Activated CD4-positive, alpha-beta memory T cell treated with anti-CD3 and anti-CD28 coated beads for 36 hours (primary cell): ENCODE results near the gene MON2. TPM values are rescaled to one million over a fixed set of nuclear protein-coding genes. Genes with fewer than 3 reads are reported as not detected.

Experiments
- CTCF ChIA-PET: fragments of 350-600 bp; sonication (Branson Sonifier 250); formaldehyde crosslinking; loops from one replicate; lab custom pipeline; 2021; ENCODE audit warnings: antibody characterized with exemption, inconsistent platforms; lab: Charles Lee
- POLR2A ChIA-PET: fragments of 350-600 bp; sonication (Branson Sonifier 250); formaldehyde crosslinking; loops from one replicate; lab custom pipeline; 2021; ENCODE audit warnings: antibody characterized with exemption; lab: Charles Lee
- DNase-seq: peaks from one replicate; pipeline ENCODE4 v3.0.0-alpha.2; 2020
- H3K27ac Mint-ChIP-seq: one replicate; pipeline ENCODE4 v1.8.0; 2021; ENCODE audit warnings: mixed read lengths
- H3K27me3 Mint-ChIP-seq: one replicate; pipeline ENCODE4 v1.8.0; 2021; ENCODE audit warnings: mixed read lengths
- H3K36me3 Mint-ChIP-seq: one replicate; pipeline ENCODE4 v1.8.0; 2021; ENCODE audit warnings: mixed read lengths
- H3K4me1 Mint-ChIP-seq: one replicate; pipeline ENCODE4 v1.8.0; 2021; ENCODE audit warnings: low read depth, mixed read lengths
- H3K4me3 Mint-ChIP-seq: one replicate; pipeline ENCODE4 v1.8.0; 2021; ENCODE audit warnings: mild to moderate bottlenecking, mixed read lengths
- H3K9me3 Mint-ChIP-seq: one replicate; pipeline ENCODE4 v1.8.0; 2021; ENCODE audit warnings: mixed read lengths
- intact Hi-C: fragments of 100-400 bp; cut with micrococcal nuclease; formaldehyde crosslinking; loops from one replicate; pipeline ENCODE4 v1.15.1; 2023
- total RNA-seq, 2 experiments: library from RNA; stranded (reverse); gene quantifications; one replicate each; pipeline ENCODE4 v1.2.3, GENCODE V29; 2021

MON2 gene
- total RNA-seq, 2 experiments from 2014 or later: 29.2 to 35.1 TPM

- peaks cover 4% of the 10 kb centered on the region for H3K27me3 Mint-ChIP-seq
- POLR2A ChIA-PET: no interaction called here
- CTCF ChIA-PET: no interaction called here
- H3K36me3 Mint-ChIP-seq: peaks cover 1% of the 10 kb centered on the region
- DNase-seq: no peak
- H3K4me3 Mint-ChIP-seq: no peak overlapping the region
- intact Hi-C loops: no loop called here
- H3K9me3 Mint-ChIP-seq: no peaks in the 10 kb centered on the region
- peaks cover 8% of the 10 kb centered on the region for H3K4me1 Mint-ChIP-seq
- H3K27ac Mint-ChIP-seq: no peak overlapping the region
Observed at GRCh38 chr12:62621101-62621638, 154.5 kb downstream of the MON2 start.

- POLR2A ChIA-PET: no interaction called here
- intact Hi-C loops: no loop called here
Observed at GRCh38 chr12:62622177-62622576, 155.6 kb downstream of the MON2 start.

GRCh38 chr12:62625228-62625627, 158.6 kb downstream of the MON2 start:
- CTCF ChIA-PET: no interaction called here

More at GRCh38 chr12:62622177-62622576, 155.6 kb downstream of the MON2 start:
- H3K4me1 Mint-ChIP-seq: peaks cover 8% of the 10 kb centered on the region
- no peak for DNase-seq
- no peaks in the 10 kb centered on the region for H3K9me3 Mint-ChIP-seq
- no peak overlapping the region for H3K4me3 Mint-ChIP-seq
- H3K27me3 Mint-ChIP-seq: peaks cover 5% of the 10 kb centered on the region
- H3K36me3 Mint-ChIP-seq: no peaks in the 10 kb centered on the region
- H3K27ac Mint-ChIP-seq: no peak overlapping the region
- CTCF ChIA-PET: interaction anchor here (0.5 kb wide), 1 partner anchor 184 kb away, joined by 3 read pairs; no protein-coding TSS in a partner anchor

GRCh38 chr12:62627181-62627580, 160.6 kb downstream of the MON2 start:
- intact Hi-C loops: no loop called here
- Mint-ChIP-seq H3K27me3 (peaks cover 46% of the 10 kb centered on the region), H3K4me3 (no peak overlapping the region), H3K4me1 (peaks cover 3% of the 10 kb centered on the region), H3K36me3 (no peaks in the 10 kb centered on the region), H3K9me3 (no peaks in the 10 kb centered on the region), H3K27ac (no peak overlapping the region)
- ChIA-PET POLR2A (no interaction called here), CTCF (no interaction called here)
- DNase-seq: no peak

More at GRCh38 chr12:62625228-62625627, 158.6 kb downstream of the MON2 start:
- Mint-ChIP-seq H3K36me3 (no peaks in the 10 kb centered on the region), H3K9me3 (no peaks in the 10 kb centered on the region), H3K4me3 (no peak overlapping the region), H3K27ac (no peak overlapping the region), H3K4me1 (no peaks in the 10 kb centered on the region), H3K27me3 (peaks cover 29% of the 10 kb centered on the region)
- intact Hi-C loops: no loop called here
- DNase-seq: no peak
- POLR2A ChIA-PET: no interaction called here

GRCh38 chr12:62629413-62629812, 162.8 kb downstream of the MON2 start:
- peaks cover 2% of the 10 kb centered on the region for H3K36me3 Mint-ChIP-seq
- no peak overlapping the region for H3K4me3 Mint-ChIP-seq
- ChIA-PET CTCF (interaction anchor here (0.6 to 1.9 kb wide), 3 partner anchors 11 to 144 kb away, joined by 3 to 5 read pairs (median 5); no protein-coding TSS in a partner anchor), POLR2A (no interaction called here)
- no peaks in the 10 kb centered on the region for H3K9me3 Mint-ChIP-seq
- DNase-seq: no peak
- H3K27me3 Mint-ChIP-seq: peaks cover 66% of the 10 kb centered on the region
- no peak overlapping the region for H3K27ac Mint-ChIP-seq
- H3K4me1 Mint-ChIP-seq: peaks cover 7% of the 10 kb centered on the region
- intact Hi-C loops: no loop called here

- intact Hi-C loops: no loop called here
- no peak overlapping the region for H3K27ac Mint-ChIP-seq
- CTCF ChIA-PET: interaction anchor here (0.6 to 1.9 kb wide), 3 partner anchors 11 to 145 kb away, joined by 3 to 5 read pairs (median 5); no protein-coding TSS in a partner anchor
- no peak overlapping the region for H3K4me3 Mint-ChIP-seq
- peaks cover 7% of the 10 kb centered on the region for H3K4me1 Mint-ChIP-seq
- H3K27me3 Mint-ChIP-seq: peaks cover 68% of the 10 kb centered on the region
- peaks cover 2% of the 10 kb centered on the region for H3K36me3 Mint-ChIP-seq
- no peaks in the 10 kb centered on the region for H3K9me3 Mint-ChIP-seq
- POLR2A ChIA-PET: no interaction called here
- no peak for DNase-seq
Observed at GRCh38 chr12:62629971-62630739, 163.5 kb downstream of the MON2 start.

GRCh38 chr12:62631471-62632410, 165.1 kb downstream of the MON2 start:
- peak; percentile 37 for DNase-seq
- Mint-ChIP-seq H3K4me1 (peaks cover 7% of the 10 kb centered on the region), H3K27ac (no peak overlapping the region), H3K36me3 (peaks cover 2% of the 10 kb centered on the region), H3K9me3 (no peaks in the 10 kb centered on the region), H3K27me3 (peaks cover 73% of the 10 kb centered on the region), H3K4me3 (peak overlapping the region; percentile 71)
- CTCF ChIA-PET: interaction anchor here (1.1 kb wide), 1 partner anchor 163 kb away, joined by 3 read pairs; no protein-coding TSS in a partner anchor
- intact Hi-C loops: no loop called here
- POLR2A ChIA-PET: interaction anchor here (1.3 to 1.6 kb wide), 2 partner anchors 28 to 29 kb away, joined by 3 to 4 read pairs; no protein-coding TSS in a partner anchor

GRCh38 chr12:62632411-62632918, 165.8 kb downstream of the MON2 start:
- intact Hi-C loops: no loop called here
- POLR2A ChIA-PET: interaction anchor here (1.3 to 1.6 kb wide), 2 partner anchors 29 to 30 kb away, joined by 3 to 4 read pairs; no protein-coding TSS in a partner anchor
- Mint-ChIP-seq H3K4me1 (peaks cover 7% of the 10 kb centered on the region), H3K27me3 (peaks cover 72% of the 10 kb centered on the region), H3K4me3 (peak overlapping the region; percentile 71), H3K36me3 (peaks cover 2% of the 10 kb centered on the region), H3K27ac (no peak overlapping the region), H3K9me3 (no peaks in the 10 kb centered on the region)
- CTCF ChIA-PET: interaction anchor here (1.1 kb wide), 1 partner anchor 162 kb away, joined by 3 read pairs; no protein-coding TSS in a partner anchor
- DNase-seq: peak; percentile 12

- DNase-seq: no peak
- Mint-ChIP-seq H3K9me3 (no peaks in the 10 kb centered on the region), H3K4me1 (peaks cover 11% of the 10 kb centered on the region), H3K27me3 (peaks cover 47% of the 10 kb centered on the region), H3K36me3 (peaks cover 2% of the 10 kb centered on the region), H3K27ac (no peak overlapping the region), H3K4me3 (no peak overlapping the region)
- CTCF ChIA-PET: no interaction called here
- POLR2A ChIA-PET: no interaction called here
- intact Hi-C loops: no loop called here
Observed at GRCh38 chr12:62635649-62636048, 169.0 kb downstream of the MON2 start.

- peaks cover 2% of the 10 kb centered on the region for H3K36me3 Mint-ChIP-seq
- H3K4me1 Mint-ChIP-seq: peaks cover 24% of the 10 kb centered on the region
- intact Hi-C loops: no loop called here
- ChIA-PET CTCF (no interaction called here), POLR2A (no interaction called here)
- peaks cover 31% of the 10 kb centered on the region for H3K27me3 Mint-ChIP-seq
- no peak for DNase-seq
- no peaks in the 10 kb centered on the region for H3K9me3 Mint-ChIP-seq
- no peak overlapping the region for H3K4me3 Mint-ChIP-seq
- no peak overlapping the region for H3K27ac Mint-ChIP-seq
Observed at GRCh38 chr12:62637679-62638078, 171.1 kb downstream of the MON2 start.

GRCh38 chr12:62640910-62641448, 174.4 kb downstream of the MON2 start:
- Mint-ChIP-seq H3K36me3 (no peaks in the 10 kb centered on the region), H3K9me3 (no peaks in the 10 kb centered on the region), H3K27ac (peak overlapping the region; percentile 61), H3K4me1 (peaks cover 22% of the 10 kb centered on the region), H3K27me3 (peaks cover 6% of the 10 kb centered on the region), H3K4me3 (peak overlapping the region; percentile 44)
- POLR2A ChIA-PET: interaction anchor here (1.2 to 2.6 kb wide), 4 partner anchors 29 to 174 kb away, joined by 3 to 28 read pairs (median 7); partner anchors contain the start of gene MON2
- intact Hi-C loops: loop anchor here (1.0 to 5.0 kb wide), 3 partner anchors 39 to 382 kb away; no protein-coding TSS in a partner anchor
- CTCF ChIA-PET: interaction anchor here (0.8 to 1.7 kb wide), 9 partner anchors 11 to 203 kb away, joined by 3 to 17 read pairs (median 5); no protein-coding TSS in a partner anchor
- peak; percentile 69 for DNase-seq
